ENCODE data around the gene LSM7.
"Not testable (repeated sequence)": the region's sequence is repeated elsewhere in the genome, so short reads cannot be mapped to it uniquely, and the experiment has no call there.

LSM7 gene

DNA sequence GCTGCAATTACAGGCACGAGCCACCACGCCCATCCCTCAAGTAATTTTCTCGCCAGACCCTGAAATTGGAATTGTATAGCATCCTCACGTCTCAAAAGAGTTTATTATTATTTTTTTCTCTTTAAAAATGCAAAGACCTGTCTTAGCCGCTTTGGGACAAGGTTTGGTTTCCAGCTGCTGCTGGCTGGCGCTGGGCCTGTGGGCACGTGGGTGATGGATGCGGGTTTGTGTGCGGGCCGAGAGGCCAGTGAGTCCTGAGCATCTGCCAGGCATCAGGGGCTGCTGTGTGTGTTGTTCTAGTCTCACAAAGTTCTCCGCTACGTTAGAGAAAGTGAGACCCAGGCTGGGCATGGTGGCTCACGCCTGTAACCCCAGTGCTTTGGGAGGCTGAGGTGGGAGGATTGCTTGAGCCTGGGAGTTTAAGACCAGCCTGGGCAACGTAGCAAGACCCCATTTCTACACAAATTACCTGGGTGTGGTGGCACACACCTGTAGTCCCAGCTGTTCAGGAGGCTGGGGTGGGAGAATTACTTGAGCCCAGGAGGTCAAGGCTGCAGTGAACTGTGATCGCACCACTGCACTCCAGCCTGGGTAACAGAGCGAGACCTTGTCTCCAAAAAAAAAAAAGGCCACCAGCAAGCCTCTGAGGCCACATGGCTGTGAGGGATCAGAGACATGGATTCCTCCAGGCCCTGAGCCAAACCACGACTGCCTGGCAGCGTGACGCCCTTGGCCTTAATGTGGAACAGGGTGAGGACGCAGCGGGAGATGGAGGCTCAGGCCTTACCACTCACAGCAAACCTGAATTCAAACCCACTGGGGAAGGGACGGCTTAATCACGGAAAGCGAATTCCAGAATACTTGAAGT lies 27.0 kb upstream of the LSM7 start:
- DNase-seq (ENCODE audit: low spot score): peak; percentile 92

DNA sequence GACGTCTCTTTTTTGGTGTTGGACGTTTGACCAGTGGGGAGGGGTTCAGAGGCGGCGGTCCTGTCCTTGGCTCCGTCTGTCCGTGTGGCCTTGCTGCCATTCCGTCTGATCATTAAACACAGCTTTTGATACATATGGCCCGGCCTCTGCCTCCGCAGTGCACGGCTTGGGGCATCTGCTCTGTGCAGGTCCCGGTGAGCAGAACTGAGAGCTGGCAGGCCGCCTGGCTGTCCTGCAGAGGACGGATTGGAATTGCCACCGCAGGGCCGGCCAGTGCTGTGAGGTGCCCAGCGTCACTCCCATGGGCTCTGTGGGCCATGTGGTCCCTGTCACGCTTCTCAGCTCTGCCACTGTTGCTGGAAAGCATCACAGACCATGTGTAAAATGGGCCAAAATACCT lies 26.3 kb upstream of the LSM7 start:
- DNase-seq (ENCODE audit: low spot score): no peak

- no peak for DNase-seq (ENCODE audit: low spot score)
These were observed 25.7 kb upstream of the LSM7 start for GRCh38 chr19:2353887-2354592.

GRCh38 chr19:2353159-2353886 lies 24.9 kb upstream of the LSM7 start:
- DNase-seq (ENCODE audit: low spot score): no peak

DNA sequence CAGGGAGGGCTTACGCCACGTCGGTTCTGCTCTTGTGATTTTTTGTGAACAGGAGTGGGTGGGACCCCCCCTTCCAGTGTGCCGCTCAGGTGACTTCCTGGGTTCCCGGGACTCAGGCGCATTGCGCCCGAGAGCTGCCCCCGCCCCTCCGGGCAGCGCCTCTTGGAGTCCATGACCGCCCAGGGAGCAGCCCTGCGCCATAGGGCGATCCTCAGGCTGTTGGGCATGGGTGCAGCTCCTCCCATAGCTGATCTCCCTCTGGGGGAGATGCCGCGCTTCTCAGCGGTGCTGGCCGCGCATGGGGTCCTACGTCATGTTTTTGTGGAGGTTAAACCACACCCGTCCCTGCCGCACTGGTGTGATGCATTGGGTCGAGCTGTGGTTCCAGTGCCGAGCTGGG lies 23.7 kb upstream of the LSM7 start:
- DNase-seq (ENCODE audit: low spot score): no peak

DNA sequence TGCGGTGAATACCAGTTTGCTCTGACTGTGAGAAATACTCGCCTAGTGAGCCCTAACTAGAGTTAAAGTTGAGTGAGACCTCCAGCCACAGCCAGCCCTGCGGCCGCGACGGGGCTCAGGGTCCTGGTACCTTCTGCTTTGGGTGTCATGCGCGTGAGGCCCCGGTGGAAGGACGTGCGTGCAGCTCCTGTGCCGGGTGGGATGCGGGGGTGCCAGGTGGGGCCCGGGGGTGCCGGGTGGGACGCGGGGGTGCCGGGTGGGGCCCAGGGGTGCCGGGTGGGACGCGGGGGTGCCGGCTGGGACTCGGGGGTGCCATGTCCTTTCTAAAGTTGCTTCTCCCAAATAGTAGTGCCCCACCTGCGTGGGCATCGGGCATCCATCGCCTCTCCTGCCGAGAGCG lies 23.2 kb upstream of the LSM7 start:
- no peak for DNase-seq (ENCODE audit: low spot score)

GRCh38 chr19:2350656-2351055 lies 22.3 kb upstream of the LSM7 start:
- no peak for DNase-seq (ENCODE audit: low spot score)

DNA sequence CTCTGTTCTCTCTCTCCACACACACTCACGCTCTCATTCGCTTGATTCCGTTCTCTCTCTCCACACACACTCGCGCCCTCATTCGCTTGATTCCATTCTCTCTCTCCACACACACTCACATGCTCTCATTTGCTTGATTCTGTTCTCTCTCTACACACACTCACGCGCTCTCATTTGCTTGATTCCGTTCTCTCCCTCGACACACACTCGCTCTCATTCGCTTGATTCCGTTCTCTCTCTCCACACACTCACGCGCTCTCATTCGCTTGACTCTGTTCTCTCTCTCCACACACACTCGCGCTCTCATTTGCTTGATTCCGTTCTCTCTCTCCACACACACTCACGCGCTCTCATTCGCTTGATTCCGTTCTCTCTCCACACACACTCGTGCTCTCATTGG lies 21.4 kb upstream of the LSM7 start:
- DNase-seq (ENCODE audit: low spot score): not testable (repeated sequence)

DNA sequence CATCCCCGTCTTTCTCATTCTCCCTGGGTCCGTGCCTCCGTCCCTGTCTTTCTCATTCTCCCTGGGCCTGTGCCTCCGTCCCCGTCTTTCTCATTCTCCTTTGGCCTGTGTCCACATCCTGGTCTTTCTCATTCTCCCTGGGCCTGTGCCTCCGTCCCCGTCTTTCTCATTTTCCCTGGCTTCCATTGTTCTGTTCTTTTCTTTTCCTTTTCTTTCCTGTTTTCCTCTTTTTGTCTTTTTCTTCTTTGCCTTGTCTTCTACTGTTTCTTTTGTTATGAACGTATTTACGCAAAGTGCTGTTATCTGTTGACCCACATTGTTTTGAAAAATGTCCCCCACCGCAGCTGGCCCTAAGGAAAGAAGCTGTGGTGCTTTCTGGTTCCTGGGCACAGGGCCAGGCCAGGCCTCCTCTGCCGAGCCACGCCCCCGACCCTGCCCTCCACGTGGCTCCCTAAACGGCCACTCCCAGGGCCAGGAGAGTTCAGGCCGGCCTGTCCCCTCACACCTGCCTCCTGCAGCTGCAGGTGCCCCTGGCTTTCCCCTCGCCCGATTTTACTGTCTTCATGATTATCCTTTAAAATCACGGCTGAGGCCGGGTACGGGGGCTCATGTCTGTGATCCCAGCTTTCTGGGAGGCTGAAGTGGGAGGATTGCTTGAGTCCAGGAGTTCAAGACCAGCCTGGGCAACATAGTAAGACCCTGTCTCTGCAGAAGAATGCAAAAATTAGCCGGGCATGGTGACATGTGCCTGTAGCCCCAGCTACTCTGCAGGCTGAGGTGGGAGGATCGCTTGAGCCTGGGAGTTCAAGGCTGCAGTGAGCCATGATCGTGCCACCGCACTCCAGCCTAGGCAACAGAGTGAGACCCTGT lies 17.6 kb upstream of the LSM7 start:
- DNase-seq (ENCODE audit: low spot score): peak; percentile 49

- no peak for DNase-seq (ENCODE audit: low spot score)
These were observed 16.7 kb upstream of the LSM7 start for GRCh38 chr19:2345076-2345475.

DNA sequence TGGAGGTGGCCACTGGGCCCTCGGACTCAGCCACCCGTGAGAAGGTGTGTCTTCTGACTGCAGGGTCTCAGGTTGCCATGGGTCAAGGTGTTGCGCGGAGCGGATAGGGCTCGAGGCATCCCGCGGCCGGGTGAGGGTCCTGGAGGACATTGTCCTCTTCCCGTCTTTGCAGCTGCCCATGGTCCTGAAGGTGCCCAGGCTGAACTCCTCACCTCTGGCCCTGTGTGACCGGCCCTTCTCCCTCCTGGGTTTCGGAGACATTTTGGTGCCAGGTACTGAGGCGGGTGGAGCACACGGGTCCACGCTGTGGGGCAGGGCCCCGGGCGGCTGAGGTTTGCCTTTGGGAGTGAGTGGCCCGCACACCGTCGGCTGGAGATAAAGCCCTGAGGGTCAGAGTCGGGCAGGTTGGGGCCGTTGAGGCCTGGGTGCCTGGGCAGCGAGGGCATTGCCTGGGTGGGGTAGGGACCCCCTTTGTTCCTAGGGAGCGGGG lies 16.0 kb upstream of the LSM7 start:
- DNase-seq (ENCODE audit: low spot score): no peak

- DNase-seq (ENCODE audit: low spot score): no peak
These were observed 15.1 kb upstream of the LSM7 start for GRCh38 chr19:2343289-2343982.

- DNase-seq (ENCODE audit: low spot score): no peak
These were observed 14.4 kb upstream of the LSM7 start for GRCh38 chr19:2342656-2343288.

DNA sequence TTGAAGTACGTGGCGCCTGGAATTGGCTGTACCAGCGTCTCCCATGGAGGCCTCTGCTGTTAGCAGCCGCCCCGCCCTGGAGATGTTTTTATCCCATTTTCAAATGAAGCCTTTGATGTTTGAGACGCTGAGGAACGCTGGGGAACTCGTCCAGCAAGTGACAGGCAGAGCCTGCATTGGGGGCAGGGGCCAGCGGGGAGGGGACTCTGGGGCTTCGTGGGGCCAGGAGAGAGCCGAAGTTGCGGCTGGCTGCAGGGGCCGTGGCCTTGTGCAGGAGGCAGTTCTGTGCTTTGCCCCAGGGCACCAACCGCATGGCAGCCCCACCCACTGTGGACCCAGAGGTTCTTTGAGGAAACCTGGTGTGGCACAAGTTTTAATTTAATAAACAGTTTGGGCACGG lies 13.6 kb upstream of the LSM7 start:
- DNase-seq (ENCODE audit: low spot score): no peak

GRCh38 chr19:2341244-2341751 lies 12.9 kb upstream of the LSM7 start:
- no peak for DNase-seq (ENCODE audit: low spot score)

DNA sequence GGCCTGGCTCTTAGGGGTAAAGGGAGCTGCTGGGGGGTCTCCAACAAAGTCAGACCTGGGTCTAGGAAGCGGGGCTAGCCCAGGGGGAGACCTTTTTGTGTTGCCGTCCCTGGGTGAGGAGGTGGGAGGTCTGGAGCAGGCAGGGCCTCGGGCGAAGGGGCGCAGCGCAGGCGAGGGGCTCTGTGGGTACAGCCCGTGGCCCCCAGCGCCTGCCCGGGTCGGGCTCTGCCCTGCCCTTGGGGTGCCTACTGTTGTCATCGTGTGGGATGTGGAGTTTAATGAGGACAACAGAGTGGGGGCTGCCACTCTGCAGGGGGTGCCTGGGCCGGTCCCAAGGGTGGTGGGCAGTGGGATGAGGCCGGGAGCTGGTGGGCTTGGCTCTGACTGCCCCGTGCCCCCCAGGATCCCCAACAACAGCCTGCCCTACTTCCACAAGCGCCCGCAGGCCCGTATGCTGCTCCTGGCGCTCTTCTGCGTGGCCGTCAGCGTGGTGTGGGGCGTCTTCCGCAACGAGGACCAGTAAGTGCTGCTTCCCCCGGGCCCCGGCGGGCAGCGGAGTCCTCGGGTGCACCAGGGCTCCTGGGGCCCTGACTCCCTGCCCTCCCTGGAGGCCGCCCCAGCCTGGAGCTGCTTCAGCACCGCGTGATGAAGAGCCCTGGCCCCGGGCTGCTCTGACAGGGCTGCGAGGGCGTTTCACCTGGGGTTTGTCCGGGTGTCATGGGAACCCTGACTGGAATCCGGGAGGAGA lies 12.3 kb upstream of the LSM7 start:
- DNase-seq (ENCODE audit: low spot score): no peak

- DNase-seq (ENCODE audit: low spot score): no peak
These were observed 11.4 kb upstream of the LSM7 start for GRCh38 chr19:2339644-2340310.

DNA sequence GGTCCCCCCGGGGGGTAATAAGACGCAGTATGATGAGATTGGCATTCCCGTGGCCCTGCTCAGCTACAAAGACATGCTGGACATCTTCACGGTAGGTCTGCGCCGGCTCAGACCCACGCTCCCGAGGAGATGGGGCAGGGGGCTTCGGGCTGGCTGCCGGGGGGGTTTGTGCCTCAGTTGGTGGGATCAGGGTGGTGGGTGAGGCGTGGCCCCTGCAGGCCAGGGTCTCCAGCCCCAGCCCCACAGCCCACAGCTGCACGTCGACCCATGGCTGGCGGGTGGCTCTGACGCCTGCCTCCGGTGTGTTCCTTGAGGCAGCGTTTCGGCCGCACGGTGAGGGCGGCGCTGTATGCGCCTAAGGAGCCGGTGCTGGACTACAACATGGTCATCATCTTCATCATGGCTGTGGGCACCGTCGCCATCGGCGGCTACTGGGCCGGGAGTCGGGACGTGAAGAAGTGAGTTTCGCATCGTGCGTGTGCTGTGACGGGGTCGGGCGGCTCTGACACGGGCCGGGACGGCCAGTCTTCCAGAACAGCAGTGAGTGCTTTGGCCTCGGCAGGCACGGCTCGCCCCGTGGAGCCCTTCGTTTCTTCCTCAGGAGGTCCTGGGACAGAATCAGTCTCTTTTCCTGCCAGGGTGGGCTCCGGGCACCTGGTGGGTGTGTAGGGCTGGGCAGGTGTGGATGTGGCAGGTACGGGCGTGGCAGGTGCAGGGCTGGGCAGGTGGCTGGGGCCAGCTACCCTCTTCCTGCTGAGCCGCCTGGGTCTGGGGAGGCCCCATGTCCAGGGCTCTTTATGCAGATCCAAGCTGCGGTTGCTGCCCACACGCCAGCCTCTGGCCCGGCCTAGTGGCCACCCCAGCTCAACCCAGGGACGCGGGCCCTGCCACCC lies 10.6 kb upstream of the LSM7 start:
- DNase-seq (ENCODE audit: low spot score): no peak
